LoVo (cell line): Measurements from ENCODE around the gene DLX5.

Experiments
- DNase-seq: peaks from one replicate; pipeline ENCODE4 v3.0.0-alpha.2; 2016; ENCODE audit warnings: low spot score

DLX5 gene

DNA sequence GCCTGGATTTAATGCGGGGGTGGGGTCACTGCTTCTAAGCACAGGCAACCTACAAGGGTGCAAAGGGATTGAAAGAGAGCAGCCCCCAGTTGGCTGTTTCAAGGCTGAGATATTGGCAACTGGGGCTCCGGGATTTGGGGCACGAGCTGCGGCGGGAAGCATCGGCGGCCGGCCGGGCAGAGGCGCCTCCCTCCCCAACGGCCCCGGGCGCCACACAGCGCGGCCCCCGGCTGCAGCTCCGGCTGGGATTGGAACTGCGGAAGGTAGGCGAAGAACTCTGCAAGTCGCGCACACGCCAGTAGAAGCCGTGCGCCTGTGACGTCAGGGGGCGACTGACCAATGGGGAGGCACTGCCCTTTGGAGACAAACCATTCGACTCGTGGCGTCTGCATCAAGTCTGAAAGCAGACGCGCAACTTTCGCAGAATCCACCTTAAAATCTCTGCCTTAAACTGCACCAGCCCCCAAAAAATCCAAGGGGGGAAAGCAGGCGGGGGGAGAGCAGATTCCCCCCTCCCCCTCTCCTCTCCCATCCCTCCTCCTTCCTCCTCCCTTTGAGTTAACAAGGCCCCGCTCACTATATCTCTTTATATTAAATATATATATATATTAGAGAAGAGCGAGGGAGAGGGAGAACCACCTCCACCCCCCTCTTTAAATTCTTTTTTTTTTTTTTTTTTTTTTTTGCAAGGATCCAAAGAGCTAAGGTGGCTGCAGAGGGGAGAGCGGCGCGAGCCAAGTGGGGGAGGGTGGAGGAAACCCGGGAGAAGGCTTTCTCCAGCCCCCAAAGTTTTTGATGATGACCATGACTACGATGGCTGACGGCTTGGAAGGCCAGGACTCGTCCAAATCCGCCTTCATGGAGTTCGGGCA lies 19.2 kb downstream of the DLX5 start, which contains the start of gene DLX6:
DLX6 (plus strand) TSS at position 371 of the 872 bp plus-strand sequence; CDS start at position 796, 425 bp downstream.
- DNase-seq = peak; percentile 92

DNA sequence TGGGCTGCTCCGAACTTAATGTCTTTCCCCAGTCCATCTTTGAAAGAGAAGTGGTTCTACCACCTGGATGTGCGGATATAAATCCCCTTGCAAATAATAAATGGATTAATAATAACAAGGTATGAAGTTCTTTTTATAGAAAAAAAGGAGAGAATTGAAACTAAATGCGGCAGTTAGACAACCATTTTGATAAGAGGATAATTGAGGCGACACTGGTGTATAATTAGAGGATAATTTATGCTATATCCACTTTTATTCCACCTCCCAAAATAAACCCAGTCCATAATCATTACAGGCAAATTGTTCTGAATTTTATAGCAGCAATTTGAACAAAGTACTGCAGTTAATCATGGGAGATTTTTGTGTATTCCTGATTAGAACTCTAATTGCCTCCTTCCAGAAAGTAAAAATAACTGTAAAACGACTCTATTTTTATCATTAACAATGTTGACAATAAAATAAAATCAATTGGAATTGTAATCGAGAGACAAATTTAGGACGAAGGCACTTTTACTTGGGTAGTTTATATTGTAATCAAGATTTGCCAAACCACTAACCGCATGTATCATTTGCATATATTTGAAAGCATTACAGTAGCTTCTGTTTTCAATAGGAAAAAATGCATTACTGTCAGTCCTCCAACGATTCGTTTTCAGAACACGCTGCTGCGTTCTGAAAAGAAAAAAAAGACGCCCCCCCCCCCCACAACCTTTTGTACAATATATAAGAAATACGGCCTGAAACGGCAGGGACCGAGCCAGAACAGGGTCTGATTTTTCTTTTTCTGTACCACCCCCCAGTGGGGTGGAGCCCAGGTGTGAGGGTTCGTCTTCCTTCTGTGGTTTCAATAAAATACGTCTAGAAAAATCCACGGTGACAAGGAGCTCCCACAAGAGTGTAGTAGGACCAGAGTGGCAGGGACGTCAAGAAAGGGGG lies 20.1 kb downstream of the DLX5 start:
- no peak for DNase-seq

DNA sequence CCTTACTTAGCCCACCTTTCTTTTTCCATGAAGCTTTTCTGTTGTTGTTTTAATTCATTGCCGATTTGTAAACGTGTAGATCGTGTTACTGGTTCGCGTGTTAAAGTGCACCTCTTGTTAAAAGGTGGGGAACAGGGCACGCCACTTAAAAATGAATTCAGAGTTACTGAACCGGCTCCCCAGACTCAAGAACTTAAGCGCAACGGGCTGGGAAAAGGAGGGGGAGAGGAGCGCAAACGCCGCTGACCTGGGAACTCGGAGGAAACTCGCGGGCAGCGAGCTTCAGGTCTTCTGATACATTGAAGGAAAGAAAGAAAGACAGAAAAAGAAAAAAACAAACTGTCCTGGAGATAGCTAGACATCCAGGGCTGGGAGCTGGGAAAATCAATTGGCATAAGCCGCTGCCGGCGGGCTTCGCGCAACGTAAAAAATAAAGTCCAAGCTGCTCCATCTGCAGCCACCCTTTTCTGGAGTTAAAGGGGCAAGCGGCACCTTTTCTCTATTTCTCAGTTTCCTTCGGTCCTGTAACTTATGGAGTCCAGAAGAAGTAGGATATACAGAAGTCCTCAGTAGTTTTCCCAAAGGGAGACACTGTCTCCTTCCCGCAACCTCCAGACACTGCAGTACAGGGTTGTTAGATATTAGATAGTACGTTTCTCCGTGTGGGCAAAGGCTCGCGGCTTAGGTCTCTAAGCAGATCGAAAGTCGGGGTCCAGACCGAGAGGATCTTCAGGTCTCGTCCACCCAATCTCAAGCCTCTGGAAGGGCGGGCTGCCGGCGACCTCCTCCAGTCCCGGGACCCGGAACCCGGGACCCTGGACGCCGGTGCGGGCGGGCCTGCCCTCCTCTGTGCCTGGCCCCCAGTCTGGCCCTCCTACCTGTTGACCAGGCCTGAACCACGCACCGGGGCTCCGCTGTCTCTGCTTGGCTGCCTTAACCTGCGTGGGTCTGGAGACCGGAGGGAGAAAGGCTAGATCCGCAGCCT lies 21.1 kb downstream of the DLX5 start:
- no peak for DNase-seq

DNA sequence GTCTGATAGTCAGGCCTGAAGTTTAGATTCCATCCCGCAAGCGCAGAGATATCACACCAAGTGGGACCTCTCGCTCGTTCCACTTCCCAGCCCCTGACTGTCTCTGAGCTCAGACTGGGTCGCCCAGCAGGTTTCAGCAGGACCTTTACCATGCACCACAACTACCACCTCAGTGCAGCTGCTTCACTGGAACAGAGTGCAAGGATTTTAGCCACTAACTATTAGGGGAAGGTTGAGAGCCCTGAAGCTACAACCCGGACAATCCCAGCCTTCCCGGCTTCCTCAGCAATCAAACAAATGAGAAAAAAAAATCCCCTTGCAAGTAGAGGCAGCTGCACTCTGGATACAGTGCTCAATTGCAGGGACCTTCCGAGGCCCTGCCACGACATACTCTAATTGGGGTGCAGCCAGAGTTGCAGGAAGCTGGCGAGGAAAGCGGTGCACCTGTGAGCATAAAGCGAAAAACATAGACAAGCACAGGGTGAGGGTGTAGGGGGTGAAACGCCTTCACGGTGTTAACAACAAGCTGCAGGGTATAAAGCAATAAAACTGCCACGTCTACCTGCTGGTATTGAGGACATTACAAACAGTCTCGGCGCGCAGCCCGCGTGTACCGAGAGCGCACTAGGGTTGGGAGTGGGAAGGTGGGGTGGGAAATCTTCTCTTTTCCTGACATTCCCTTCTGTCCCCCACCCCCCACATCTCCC lies 21.9 kb downstream of the DLX5 start:
- no peak for DNase-seq

DNA sequence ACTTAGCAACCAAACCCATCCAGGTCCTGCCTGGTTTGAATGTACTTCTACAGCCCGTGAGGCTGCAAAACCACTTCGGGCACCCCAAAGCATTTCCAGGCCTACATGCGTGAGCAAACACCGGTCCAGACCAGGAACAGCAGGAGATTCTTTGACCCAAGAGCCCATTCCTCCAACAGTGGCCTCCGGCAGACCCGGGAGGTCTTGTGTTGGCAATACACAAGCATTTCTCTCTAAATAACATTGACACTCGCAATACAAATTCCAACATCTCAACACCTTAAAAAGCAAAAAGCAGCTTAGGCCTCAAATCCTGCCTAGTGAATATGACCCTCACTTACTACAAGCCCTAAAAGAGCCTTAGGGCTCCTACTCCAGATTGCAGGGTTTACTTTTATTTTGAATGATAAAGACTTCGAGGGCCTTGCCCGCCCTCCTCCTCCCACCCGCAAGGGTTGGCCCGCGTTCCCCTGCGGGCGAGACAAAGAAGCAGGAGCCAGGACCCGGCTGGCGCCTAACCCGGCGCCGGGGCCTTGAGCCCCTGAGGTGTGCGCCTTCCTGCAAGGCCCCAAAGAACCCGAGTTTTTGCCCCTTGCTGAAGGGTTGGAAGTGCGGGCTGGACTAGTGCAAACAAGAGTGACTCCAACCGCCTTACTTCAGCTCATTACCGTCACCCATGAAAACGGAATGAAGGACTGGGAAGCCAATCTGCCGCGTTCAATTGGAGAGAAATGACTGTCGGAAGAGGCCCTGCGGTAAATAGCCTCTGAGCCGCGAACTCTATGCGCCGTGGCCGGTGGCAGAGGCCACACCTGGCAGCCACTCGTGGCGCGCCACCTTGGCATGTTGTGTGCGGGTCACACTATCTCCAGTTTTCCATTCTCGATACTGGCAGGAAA lies 22.7 kb downstream of the DLX5 start:
- DNase-seq = no peak

DNA sequence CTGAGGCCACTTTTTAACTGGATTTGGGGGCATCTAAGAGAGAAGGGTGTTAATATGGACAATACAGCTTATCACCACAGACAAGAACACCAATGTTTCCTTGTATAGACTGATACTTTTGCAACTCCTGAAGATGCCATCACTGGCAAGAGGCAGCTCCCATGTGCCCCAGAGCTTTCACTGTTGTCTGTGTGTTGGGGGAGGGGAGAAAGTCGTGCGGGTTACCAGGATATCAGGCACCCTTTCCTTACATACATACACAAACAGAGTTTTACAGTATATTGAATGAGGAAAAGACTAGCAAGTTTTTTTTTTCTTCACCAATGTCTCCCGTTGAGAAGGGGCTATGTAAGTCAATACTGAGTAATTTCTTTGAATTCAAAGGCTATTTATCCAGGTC lies 23.4 kb downstream of the DLX5 start:
- no peak for DNase-seq

DNA sequence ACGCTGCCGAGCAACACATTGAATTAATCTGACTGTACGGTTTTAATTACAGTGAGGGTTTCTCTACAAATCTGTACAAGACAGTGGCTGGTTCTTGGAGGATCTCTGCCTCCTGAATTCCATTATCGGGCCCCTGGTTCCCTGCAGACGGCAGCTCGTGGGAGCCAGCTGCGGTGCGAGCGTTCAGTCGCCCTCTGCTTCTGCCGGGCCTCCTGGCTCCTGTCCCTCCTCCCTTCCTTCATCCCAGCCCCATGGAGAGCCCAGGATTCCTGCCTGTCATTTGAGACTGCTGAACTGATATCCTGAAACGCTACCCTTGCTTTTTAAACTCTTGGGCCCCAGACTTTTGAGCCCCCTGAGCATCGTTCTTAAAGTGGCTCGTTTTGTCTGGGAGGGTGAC lies 25.9 kb downstream of the DLX5 start:
- no peak for DNase-seq

DNA sequence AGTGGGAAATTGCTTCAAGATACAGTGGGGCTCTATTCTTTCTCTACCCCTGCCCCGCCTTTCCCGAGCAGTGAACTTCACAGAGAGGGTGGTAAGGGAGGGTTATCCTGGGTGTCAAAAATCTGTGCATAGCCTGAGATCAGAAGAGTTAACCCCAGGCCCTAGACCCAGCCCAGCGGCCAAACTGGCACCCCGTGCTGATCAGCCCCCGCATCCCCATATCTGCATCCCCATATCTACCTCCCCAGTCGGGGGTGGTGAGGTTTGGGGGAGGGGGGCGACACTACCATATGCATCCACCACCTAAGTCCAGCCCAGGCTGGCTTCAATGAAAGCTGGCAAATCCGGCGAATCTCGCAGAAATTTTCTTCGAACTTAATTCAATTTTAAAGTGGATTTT lies 26.3 kb downstream of the DLX5 start:
- no peak for DNase-seq

DNA sequence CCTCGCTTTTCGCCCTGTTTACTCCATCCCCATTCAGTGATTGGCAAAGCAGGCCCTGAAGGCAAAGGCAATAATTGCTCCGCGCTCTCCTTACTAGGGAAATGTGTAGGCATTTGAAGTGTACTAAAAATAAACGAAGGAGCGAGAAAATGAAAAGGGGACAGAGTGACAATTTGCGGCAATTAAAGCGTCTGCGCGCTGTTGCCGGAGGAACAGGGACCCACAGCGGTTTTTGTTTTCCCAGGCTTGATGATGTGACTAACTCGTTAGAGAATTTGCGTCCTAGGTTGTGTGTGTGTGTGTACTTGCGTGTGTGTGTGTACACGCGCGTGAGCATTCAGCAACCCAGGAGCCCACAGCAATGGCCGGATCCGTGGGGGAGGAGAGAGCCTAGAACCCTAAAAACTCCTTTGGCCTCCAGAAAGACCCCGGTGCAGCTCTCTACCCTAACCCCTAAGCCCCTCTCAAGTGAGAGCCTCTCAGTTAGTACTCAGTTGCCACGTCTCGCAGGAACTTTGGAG lies 27.1 kb downstream of the DLX5 start:
- no peak for DNase-seq

DNA sequence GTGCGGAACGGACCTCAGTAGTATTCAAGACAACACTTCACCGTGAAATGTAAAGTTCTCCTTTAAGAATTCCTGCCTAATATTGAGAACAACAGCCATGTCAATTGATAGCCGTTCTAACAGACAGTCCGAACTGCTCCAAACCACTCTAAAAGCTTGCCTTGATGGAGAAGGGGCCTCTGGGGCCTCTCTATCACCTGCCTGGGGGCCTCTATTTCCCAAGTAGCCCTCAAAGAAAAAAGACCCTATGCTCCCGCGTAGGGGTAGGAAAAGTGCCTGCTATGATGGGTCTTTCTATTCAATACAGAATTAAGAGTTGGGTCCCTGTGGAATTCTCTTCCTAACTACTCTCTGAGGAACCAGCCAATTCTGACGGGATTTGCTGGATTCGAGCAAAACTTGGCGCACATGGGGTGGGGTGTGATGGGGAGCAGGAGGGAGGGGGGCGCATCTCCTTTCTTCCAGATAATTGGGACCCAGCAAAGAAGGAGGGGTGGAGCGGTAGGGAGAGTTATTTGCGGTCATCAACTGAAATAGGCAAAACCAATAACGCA lies 27.6 kb downstream of the DLX5 start:
- DNase-seq = no peak

DNA sequence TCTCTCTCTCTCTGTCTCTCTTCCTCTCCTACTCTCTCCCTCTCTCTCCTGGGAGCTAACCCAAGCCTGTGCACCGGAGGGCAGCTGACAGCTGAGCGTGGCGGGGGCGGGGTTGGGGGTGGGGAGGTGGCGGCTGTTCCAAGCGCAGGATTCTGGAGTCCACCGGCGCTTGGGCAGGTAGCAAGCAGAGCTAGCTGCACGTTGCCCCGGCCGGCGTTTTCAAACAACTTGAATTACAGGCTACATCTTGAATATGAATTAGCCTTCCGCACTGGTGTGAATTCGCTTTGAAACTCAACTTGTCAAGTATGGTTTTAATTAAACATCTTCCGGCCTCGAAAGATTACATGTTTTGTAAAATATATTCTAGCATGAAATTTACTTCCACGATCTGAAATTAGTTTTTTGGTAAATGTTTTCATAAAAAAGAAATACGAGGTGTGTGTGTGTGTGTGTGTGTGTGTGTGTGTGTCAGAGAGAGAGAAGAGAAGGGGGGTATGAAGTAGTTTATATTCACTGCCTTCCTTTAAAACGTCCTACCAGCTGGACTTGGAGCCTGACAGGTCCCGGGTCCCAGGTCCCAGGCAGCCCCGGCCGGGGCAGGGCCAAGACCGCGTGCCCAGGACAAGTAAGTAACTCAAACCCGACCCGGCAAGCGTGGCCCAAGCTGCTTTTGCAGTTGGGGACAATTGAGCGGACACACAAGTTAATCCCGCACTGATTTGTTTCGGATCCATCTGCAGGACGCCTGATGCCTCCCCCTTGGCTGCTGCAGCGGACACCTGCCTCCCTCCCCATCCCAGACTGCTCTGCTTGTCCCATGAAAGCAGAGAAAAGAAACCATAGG lies 28.3 kb downstream of the DLX5 start:
- no peak for DNase-seq

DNA sequence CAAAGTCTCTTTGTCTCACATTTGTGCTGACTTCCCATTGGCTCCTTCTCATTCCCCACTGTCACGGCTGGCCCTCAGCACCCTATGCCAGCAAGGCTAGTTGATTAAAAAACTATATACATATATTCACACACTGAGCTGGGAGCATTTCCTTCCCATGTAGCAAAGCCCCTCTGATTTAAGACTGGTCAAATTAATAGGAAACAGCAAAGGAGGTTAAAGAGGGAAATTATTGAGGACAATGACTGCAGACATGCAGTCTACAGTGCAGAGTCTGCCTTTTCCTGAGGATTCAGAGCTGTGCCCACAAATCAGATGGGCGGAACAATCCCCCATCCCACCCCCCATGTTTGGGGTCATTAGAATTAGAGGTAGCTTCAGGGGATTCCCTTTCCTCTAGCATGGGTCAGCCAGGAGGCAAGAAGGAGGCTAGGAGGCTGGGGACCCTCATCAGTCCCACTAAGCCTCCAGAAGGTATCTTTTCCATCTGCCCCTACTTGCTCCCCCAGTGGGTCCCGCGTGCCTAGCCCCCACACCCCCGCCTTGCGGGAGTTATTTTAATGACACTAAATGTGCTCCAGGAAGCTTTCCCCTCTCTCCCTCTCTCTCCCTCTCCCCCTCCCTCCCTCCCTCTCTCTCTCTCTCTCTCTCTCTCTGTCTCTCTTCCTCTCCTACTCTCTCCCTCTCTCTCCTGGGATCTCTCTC lies 29.1 kb downstream of the DLX5 start:
- DNase-seq = no peak

DNA sequence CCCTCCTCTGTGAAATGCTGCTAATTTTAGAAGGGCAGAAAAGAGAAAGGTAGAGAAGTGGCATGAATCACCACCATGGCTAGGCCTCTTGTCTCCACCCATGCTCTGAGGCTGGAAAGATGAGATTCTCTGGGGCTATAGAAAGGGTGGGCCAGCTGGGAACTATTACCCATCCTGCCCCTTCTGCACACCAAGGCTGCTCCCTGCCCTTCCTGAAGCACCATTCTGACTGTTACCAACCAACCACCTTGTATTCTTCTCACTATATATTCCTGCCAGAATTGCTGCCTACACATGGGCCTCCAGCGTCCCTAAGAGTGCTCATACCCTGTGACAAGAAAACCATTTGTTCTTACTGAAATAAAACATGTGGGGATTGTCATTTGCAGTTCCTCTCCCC lies 30.7 kb downstream of the DLX5 start:
- DNase-seq = no peak

DNA sequence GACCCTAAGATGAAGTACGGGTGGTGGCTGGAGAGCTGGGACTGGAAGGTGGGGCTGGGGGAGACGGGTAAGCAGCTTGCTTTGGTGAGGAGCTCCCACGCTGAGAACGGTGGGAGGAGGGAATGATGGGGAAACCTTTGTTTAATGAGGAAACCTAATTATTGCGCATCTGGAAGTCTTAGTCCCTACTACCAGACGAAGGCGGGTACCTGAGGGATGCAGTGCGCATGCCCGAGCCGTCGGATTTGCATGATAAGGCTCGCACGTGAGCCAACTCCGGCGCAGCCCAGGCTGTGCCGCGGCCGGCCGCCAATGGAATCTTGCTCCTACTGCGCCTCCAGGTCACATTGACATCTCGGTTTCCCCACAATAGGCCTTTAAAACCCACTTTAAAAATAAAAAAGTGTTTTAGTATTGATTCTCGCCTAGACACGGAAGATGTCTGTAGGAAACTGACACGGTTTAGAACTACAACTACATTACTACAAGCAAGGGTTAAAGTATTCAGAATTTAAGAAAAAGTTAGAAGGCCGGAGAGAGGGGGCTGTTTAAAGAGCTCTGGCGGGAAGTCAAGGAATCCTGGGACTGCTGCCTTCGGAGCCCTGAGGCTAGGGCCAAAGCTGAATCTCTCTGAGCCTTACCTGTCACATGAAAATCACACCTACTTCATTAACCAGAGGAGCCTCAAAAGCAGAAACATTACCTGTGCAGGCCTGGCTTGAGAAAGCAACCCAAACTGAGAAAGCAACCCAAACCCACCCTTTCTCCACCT lies 31.4 kb downstream of the DLX5 start:
- no peak for DNase-seq

DNA sequence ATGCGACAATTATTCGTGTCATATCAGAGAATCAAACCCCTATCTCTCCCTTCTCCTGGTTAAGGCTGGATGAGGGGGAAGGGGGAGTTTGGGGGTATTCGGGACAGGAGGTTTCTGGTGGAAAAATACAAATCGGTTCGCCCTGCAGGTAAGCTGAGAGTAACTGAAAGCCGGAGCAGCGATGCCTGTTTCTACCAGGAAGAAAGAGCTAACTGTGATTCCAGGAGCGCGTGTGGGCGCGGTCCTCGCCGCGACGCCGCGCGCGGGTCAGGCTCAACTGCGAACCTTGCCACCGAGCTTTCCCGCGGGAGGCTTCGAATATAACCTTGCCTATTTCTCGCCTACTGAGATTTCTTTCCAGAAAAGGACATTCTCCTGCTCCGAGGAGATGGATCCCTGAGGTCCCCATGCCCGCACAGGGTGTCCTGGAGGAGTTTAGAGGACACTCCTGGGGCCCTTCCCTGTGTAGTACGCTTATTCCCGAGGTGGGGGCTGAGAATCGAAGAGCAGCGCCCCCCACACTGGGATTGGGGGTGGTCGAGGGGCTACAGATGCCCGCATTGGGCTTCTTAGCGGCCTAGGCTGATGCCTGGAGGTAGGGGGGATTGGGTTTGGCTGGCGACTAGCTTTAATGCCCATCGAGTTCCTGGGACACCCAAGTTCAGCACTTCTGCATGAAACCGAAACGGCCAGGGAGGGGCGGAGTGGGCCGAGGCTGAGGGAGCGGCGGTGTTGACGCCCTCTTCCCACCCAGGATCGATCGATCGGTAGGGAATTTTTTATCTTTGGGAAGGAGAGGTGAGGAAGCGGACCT lies 32.2 kb downstream of the DLX5 start:
- no peak for DNase-seq

DNA sequence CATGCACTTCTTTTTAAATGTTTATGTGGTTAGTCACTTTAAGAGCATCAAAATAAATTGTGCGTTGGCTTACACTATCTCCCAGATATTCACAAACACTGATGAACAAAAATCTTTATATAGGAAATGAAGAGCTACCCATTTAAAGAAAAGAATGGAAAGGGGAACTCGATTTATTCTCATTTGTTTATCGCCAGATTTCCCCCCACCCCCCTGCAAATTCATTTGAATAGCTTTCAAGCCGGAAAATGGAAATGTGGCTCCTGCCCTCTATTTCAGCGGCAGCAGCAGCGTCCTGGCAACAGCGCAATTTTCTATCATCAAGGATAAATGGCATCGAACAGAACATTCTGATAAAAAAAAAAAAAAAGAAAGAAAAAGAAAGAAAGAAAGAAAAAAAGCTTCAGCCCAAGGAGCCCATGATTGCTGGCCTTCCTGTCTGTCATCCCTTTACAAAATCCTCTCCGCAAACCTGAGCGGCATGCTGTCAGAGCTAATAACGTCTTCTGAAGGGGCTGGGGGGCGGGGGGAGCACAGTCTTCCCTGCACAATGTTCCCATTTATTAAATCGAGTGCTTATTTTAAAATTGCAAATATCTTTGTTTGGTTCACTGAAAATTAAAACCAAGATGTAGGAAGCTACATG lies 33.0 kb downstream of the DLX5 start:
- DNase-seq = no peak
